Activated naive CD8-positive, alpha-beta T cell treated with anti-CD3 and anti-CD28 coated beads, Interleukin-2, amount 50 U/mL, for 16 hours (primary cell): ENCODE data around the gene NUPR1.
A peak's percentile ranks its signal among the peaks of the same experiment; 100 is the strongest.
"Not testable (repeated sequence)": the region's sequence is repeated elsewhere in the genome, so short reads cannot be mapped to it uniquely, and the experiment has no call there.

Experiments
- DNase-seq: peaks from one replicate; pipeline ENCODE4 v3.0.0-alpha.2; 2020; ENCODE audit warnings: low read depth, low spot score

The NUPR1 gene

GRCh38 chr16:28554634-28555423 lies 16.1 kb upstream of the NUPR1 start:
- no peak for DNase-seq

GRCh38 chr16:28553776-28554633 lies 15.2 kb upstream of the NUPR1 start, which contains the start of gene SGF29:
SGF29 (plus strand) TSS chr16:28553920; CDS start chr16:28581070, 27,150 bp downstream.
- peak; percentile 83 for DNase-seq

GRCh38 chr16:28549301-28549899 lies 10.6 kb upstream of the NUPR1 start:
- no peak for DNase-seq

DNA sequence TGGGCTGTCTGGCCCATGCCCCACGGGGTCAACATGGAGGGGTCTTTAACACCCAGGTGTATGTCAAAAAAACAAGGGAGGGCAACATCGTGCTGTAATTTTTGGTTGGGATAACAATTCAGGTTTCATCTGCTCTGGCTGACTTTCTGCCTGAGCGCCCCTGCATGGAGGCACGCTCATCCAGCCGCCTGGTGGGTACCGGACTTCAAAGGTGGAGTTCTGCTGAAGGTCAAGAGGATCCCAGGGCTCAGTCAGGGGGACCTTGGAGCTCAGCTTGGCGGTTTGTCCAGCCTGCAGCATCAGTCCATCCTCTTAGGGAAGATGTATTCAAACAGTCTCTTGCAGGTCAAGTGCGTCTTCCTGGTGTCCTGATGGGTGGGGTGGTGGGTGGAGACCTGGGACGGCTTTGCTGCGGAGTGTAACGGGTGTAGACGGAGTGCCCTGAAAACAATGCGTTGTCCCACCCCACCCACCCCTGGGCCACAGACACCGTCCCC lies 9.6 kb upstream of the NUPR1 start:
- DNase-seq, result no peak

- DNase-seq, result no peak
Measured at GRCh38 chr16:28546626-28547025, 7.9 kb upstream of the NUPR1 start.

- not testable (repeated sequence) for DNase-seq
Measured at GRCh38 chr16:28545964-28546363, 7.2 kb upstream of the NUPR1 start.

- DNase-seq, result no peak
Measured at GRCh38 chr16:28544998-28545397, 6.2 kb upstream of the NUPR1 start.

DNA sequence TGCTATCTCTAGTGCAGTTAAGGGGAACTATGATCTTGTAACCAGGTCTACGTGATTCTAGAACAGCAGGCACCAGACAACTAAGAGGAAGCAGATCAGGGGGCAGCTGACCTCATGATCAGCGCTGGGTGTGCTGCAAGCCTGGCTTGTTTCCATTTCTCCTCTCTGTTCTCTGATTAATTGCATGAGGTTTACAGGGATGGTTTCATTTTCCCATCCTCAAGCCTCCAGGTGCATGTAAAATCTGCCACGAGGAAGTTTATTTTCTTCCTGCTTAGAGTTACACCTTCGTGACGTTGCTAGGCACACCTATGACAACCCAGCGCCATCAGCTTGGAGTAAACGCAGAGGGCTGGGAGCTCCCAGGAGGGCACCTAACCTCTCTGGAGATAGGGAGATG lies 4.3 kb upstream of the NUPR1 start:
- no peak for DNase-seq

DNA sequence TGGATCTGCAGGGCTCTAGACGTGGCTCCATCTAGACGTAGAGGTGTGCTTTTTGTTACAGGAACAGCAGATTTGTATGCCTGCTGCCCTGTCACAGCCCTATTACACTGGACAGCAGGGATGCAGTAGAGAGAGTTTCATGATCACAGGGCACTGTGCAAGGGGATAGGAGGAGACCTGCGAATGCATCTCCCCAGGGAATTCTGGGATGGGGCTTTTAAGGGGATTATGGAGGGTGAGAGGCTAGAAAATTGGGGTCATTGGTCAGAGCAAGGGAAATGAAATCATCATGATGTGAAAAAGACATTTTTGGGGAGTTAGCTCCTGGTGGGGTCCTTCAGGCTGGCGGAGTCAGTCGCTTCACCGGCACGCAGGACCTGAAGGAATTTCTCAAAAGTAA lies 3.9 kb upstream of the NUPR1 start:
- no peak for DNase-seq

DNA sequence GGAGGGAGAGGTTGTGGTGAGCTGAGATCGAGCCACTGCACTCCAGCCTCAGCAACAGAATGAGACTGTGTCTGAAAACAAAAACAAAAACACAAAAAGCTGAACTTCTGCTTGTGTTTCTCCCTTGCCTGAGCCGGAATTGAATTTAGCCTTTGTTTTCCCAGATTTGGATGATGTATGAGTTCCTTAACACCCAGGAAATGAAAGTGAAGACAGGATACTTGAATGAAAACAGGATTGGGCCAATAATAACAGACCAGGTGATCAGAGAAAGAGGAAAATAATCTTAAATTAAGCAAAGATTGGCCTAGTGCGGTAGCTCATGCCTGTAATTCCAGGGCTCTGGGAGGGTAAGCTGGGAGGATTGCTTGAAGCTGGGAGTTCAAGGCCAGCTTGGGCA lies 1.6 kb upstream of the NUPR1 start:
- no peak for DNase-seq

DNA sequence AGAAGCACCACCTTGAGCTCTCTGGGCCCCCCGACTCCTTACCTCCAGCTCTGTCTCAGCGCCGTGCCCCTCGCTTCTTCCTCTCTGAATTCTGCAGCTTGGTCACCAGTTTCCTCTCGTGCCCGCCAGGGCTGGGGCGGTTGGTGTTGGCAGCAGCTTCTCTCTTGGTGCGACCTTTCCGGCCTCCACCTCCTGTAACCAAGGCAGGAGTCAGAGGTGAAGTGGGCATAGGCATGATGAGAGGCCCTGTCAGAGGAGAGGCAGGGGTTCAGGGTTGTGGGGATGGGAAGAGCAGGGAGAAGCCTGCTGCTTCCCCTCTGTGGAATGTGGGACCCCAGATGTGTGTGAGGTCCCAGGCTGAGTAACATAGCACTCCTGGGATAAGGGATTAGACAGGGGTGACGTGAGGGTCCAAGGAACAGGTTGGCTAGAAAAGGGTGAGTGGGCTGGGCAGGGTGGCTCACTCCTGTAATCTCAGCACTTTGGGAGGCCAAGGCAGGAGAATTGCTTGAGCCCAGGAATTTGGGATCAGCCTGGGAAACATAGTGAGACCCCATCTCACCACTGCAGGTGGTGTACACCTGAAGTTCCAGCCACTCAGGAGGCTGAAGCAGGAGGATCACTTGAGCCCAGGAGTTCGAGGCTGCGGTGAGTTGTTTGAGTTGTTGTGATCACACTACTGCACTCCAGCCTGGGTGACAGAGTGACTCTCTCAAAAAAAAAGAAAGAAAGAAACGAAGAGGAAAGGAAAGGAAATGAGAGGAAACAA lies 626 bp downstream of the NUPR1 start:
- DNase-seq, result no peak

GRCh38 chr16:28537076-28537475 lies 1.7 kb downstream of the NUPR1 start:
- no peak for DNase-seq

- no peak for DNase-seq
Measured at GRCh38 chr16:28534542-28535373, 4.0 kb downstream of the NUPR1 start.

DNA sequence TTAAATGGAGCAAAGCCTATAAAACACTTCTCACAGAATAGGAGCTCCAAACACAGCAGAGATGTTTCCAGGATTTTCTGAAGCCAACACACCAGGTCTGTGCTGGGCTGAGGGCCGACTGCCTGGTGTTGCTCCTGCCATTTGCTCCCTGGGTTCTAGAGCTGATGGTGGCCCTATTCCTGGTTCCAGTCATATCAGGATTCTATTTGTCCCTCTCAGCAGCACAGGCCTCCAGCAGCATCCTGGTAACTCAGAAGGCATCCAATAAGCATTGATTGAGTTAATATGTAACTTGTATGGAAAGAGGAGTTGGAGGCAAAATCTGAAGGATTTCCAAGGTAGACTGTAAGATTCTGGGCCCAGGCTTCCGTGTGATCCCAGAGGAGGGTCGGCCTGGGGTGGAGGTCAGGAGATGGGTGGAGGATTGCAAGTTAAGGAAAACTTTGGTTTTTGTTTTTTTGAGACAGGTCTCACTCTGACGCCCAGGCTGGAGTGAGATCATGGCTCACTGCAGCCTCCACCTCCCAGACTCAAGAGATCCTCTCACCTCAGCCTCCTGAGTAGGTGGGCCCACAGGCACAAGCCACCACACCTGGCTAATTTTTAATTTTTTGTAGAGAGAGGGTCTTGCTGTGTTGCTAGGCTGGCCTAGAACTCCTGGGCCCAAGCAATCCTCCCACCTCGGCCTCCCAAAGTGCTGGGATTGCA lies 5.7 kb downstream of the NUPR1 start:
- no peak for DNase-seq

DNA sequence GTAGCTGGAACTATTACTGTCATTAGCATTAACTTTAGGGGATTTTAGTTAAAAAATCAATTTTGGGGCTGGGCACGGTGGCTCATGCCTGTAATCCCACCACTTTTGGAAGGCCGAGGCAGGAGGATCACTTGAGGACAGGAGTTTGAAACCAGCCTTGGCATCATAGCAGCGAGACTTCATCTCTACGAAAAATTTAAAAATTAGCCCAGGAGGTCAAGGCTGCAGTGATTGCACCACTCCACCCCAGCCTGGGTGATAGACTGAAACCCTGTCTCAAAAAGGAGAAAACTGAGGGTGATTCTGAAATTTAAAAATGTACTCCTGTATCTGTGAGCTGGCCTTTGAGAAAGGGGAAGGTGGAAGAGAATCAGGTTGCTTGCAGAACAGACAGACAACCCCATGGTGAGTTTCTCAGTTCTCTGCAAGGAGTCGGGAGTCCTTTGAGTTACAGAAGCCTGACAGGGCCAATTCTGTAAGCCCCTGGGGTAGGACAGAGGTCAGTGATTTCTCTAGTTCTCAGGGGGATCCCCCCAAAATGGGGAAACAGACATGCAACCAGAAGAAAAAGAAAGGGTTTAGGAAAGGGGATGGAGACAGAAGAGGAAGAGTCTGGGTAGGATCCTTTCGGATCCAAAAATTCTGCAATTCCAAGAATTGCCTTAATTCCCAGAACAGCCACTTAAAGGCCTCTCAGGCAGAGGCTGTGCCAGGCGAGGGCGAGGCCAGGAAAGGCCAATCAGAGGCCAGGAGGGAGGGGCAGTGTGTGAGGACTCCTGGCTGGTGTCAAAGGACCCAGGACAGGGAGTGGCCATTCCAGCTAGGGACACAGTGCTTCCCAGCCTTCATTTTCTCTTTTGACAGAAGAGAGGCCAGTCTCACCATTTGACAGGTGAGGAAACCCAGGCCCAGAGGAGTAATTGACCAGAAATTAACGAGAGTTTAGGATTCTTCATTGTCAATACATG lies 6.7 kb downstream of the NUPR1 start:
- no peak for DNase-seq

GRCh38 chr16:28529124-28529523 lies 9.7 kb downstream of the NUPR1 start:
- DNase-seq, result no peak

- DNase-seq, result no peak
Measured at GRCh38 chr16:28528463-28528867, 10.3 kb downstream of the NUPR1 start.

DNA sequence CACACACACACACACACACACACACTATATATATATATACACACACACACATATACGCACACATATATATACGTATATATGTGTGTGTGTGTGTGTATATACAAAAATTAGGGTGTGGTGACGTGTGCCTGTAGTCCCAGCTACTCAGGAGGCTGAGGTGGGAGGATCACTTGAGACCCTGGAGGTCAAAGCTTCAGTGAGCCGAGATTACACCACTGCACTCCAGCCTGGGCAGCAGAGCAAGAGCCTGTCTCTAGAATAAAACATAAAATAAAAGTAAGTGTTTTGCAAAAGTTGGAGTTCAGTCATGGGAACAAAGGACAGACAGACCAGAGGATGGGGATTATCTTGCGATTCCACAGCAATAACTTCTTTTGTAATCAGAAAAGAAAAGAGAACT lies 10.8 kb downstream of the NUPR1 start:
- no peak for DNase-seq
